Mesendoderm (in vitro differentiated cells): ENCODE data around the gene PNPLA3.

ENCODE experiments used
- DNase-seq: peaks from one replicate; pipeline ENCODE4 v3.0.0; 2013
- H2AK5ac ChIP-seq: 2 replicates; pipeline ENCODE4 v1.6.1; 2013; ENCODE audit warnings: low read length, inconsistent platforms
- H2BK120ac ChIP-seq: 2 replicates; pipeline ENCODE4 v1.6.1; 2013; ENCODE audit warnings: low read depth, mild to moderate bottlenecking, low read length, moderate library complexity, mixed read lengths
- H2BK15ac ChIP-seq: replicated peaks from 2 replicates; pipeline ENCODE4 v1.6.1; 2013; ENCODE audit warnings: low read depth, mild to moderate bottlenecking, moderate library complexity
- H2BK5ac ChIP-seq: 2 replicates; pipeline ENCODE4 v1.6.1; 2013; ENCODE audit warnings: low read length, inconsistent platforms
- H3K18ac ChIP-seq: 2 replicates; pipeline ENCODE4 v1.6.1; 2013; ENCODE audit warnings: mild to moderate bottlenecking, low read length, mixed read lengths
- H3K23ac ChIP-seq: one replicate; pipeline ENCODE4 v1.6.1; 2013; ENCODE audit warnings: low read length
- H3K27ac ChIP-seq: 2 replicates; pipeline ENCODE4 v1.5.1; 2013; ENCODE audit warnings: low read depth, mild to moderate bottlenecking, inconsistent platforms, low read length, moderate library complexity
- H3K27me3 ChIP-seq: 2 replicates; pipeline ENCODE4 v1.6.1; 2013; ENCODE audit warnings: low read length, control low read depth, mild to moderate bottlenecking, inconsistent platforms; ENCODE audit not compliant: insufficient read depth, poor library complexity
- H3K36me3 ChIP-seq: 2 replicates; pipeline ENCODE4 v1.6.1; 2013; ENCODE audit warnings: low read length, inconsistent platforms; ENCODE audit not compliant: control insufficient read depth, insufficient read depth
- H3K4ac ChIP-seq: one replicate; pipeline ENCODE4 v1.6.1; 2013; ENCODE audit warnings: low read depth, mild to moderate bottlenecking, low read length, moderate library complexity
- H3K4me1 ChIP-seq: 2 replicates; pipeline ENCODE4 v1.6.1; 2013; ENCODE audit warnings: low read depth, low read length, inconsistent platforms; ENCODE audit not compliant: control insufficient read depth
- H3K4me2 ChIP-seq: 2 replicates; pipeline ENCODE4 v1.6.1; 2013; ENCODE audit warnings: low read length
- H3K4me3 ChIP-seq: 2 replicates; pipeline ENCODE4 v1.5.1; 2013; ENCODE audit warnings: mild to moderate bottlenecking, low read length
- H3K56ac ChIP-seq: one replicate; pipeline ENCODE4 v1.6.1; 2013; ENCODE audit warnings: low read length
- H3K79me1 ChIP-seq: 2 replicates; pipeline ENCODE4 v1.6.1; 2013; ENCODE audit warnings: low read length, inconsistent platforms
- H3K79me2 ChIP-seq: 2 replicates; pipeline ENCODE4 v1.6.1; 2013; ENCODE audit warnings: mild to moderate bottlenecking, low read length; ENCODE audit not compliant: control insufficient read depth, insufficient read depth
- H3K9ac ChIP-seq: 2 replicates; pipeline ENCODE4 v1.6.1; 2013; ENCODE audit warnings: low read length, inconsistent platforms
- H4K5ac ChIP-seq: one replicate; pipeline ENCODE4 v1.6.1; 2013; ENCODE audit warnings: low read length
- H4K8ac ChIP-seq: one replicate; pipeline ENCODE4 v1.6.1; 2013; ENCODE audit warnings: low read depth, mild to moderate bottlenecking, control low read depth, low read length, moderate library complexity
- WGBS: extraction: QIAGEN DNeasy Blood & Tissue Kit; methylation state at CpG from one replicate; pipeline ENCODE4 v1.1.7; 2013; ENCODE audit warnings: low lambda C conversion rate, missing lambda C conversion rate; ENCODE audit not compliant: insufficient coverage; ENCODE audit errors: extremely low coverage; 5-methylcytosine and 5-hydroxymethylcytosine counted together

Gene PNPLA3

GRCh38 chr22:43978558-43978957, 55.0 kb downstream of the PNPLA3 start:
- peaks cover 7% of the 10 kb centered on the region for H3K36me3 ChIP-seq

DNA sequence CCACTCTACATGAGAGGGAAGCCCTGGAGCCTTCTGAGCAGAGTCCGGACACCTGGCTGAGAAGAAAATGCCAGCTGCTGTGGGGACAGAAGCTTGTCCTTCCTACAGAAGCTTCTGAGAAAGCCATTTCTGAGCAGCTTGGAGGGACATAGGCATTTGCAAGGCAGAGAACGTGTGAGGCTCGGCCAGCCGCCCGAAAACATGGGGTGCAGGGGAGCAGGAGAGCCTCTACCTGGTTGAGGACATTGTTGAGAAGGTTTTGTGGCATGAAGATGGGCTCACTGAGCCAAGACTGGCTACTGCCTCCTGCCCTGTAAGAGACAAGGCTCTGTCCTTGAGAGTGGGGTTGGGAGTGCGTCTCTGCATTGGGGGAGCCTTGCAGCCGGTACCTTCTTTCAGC, 57.0 kb downstream of the PNPLA3 start:
- no peak overlapping the region for H3K4me2 ChIP-seq
- no peak overlapping the region for H3K18ac ChIP-seq
- H3K79me1 ChIP-seq = no peaks in the 10 kb centered on the region
- no peak overlapping the region for H2AK5ac ChIP-seq
- no peak overlapping the region for H3K4ac ChIP-seq
- no peak for DNase-seq
- H2BK120ac ChIP-seq = no peak overlapping the region
- no peak overlapping the region for H3K9ac ChIP-seq
- H3K56ac ChIP-seq = no peak overlapping the region
- H2BK15ac ChIP-seq = no peak overlapping the region
- no peaks in the 10 kb centered on the region for H3K79me2 ChIP-seq
- WGBS = no CpG with 5 or more reads among the region's 7 CpGs
- no peak overlapping the region for H3K23ac ChIP-seq
- H3K27me3 ChIP-seq = no peaks in the 10 kb centered on the region
- H3K36me3 ChIP-seq = peaks cover 11% of the 10 kb centered on the region
- H3K4me3 ChIP-seq = no peak overlapping the region
- no peak overlapping the region for H3K27ac ChIP-seq
- H2BK5ac ChIP-seq = no peak overlapping the region
- H4K8ac ChIP-seq = no peak overlapping the region
- H4K5ac ChIP-seq = no peak overlapping the region
- no peaks in the 10 kb centered on the region for H3K4me1 ChIP-seq

More at GRCh38 chr22:43978558-43978957, 55.0 kb downstream of the PNPLA3 start:
- Histone ChIP-seq H3K9ac (no peak overlapping the region), H3K4me2 (no peak overlapping the region), H3K56ac (no peak overlapping the region), H3K4ac (no peak overlapping the region), H2BK15ac (no peak overlapping the region), H3K23ac (no peak overlapping the region), H3K4me1 (no peaks in the 10 kb centered on the region), H3K79me1 (no peaks in the 10 kb centered on the region), H3K27me3 (no peaks in the 10 kb centered on the region), H3K79me2 (no peaks in the 10 kb centered on the region), H2AK5ac (no peak overlapping the region), H3K27ac (no peak overlapping the region), H4K5ac (no peak overlapping the region), H2BK120ac (no peak overlapping the region), H2BK5ac (no peak overlapping the region), H4K8ac (no peak overlapping the region), H3K18ac (no peak overlapping the region), H3K4me3 (no peak overlapping the region)
- no CpG with 5 or more reads among the region's 4 CpGs for WGBS
- no peak for DNase-seq

DNA sequence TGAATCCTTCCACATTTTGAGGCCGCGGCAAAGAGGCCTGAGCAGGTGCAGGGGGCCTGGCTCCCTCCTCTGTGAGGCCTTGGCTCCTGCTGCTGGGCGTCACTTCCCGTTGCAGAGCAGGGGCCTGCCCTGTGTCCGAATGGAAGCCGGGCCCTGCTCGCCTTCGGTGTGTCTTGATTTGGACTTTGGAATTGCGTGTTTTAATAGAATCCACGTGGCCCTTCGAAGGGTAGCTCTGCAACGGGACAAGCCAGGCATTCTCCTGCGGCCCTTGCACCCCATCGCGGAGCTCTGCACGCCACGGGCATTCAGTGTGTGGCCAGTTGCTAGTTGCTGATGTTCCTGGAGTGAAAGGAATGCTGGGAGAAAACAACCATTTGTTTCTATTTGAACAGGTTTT, 57.4 kb downstream of the PNPLA3 start:
- H3K79me1 ChIP-seq = no peaks in the 10 kb centered on the region
- peaks cover 11% of the 10 kb centered on the region for H3K36me3 ChIP-seq
- no peak overlapping the region for H2BK5ac ChIP-seq
- H3K4ac ChIP-seq = no peak overlapping the region
- H4K8ac ChIP-seq = no peak overlapping the region
- no peak overlapping the region for H3K23ac ChIP-seq
- no peak for DNase-seq
- no peak overlapping the region for H3K9ac ChIP-seq
- no peak overlapping the region for H2AK5ac ChIP-seq
- no peaks in the 10 kb centered on the region for H3K27me3 ChIP-seq
- no peak overlapping the region for H3K27ac ChIP-seq
- H3K4me3 ChIP-seq = no peak overlapping the region
- no peaks in the 10 kb centered on the region for H3K4me1 ChIP-seq
- H3K79me2 ChIP-seq = no peaks in the 10 kb centered on the region
- no peak overlapping the region for H2BK120ac ChIP-seq
- no peak overlapping the region for H2BK15ac ChIP-seq
- no peak overlapping the region for H3K56ac ChIP-seq
- no peak overlapping the region for H3K18ac ChIP-seq
- H3K4me2 ChIP-seq = no peak overlapping the region
- WGBS = no CpG with 5 or more reads among the region's 17 CpGs
- H4K5ac ChIP-seq = no peak overlapping the region

DNA sequence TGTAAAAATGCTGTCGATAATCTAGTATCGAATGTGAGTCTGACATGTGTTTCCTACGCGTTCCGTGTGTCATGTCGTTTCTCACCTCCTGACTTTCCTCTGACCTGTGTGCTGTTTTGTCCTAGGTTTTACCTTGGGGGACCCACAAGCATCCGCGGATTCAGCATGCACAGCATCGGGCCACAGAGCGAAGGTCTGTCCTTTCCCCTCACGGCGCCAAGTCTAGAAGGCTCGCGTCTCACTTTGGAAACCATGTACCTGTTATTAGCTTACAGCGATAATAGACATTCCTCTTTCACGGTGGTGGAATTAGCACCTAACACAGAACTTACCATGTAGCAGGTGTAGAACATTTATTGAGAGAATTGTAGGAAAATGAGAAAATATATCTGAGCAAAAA, 60.2 kb downstream of the PNPLA3 start:
- no peak overlapping the region for H4K8ac ChIP-seq
- H3K56ac ChIP-seq = no peak overlapping the region
- H4K5ac ChIP-seq = no peak overlapping the region
- H3K4me3 ChIP-seq = no peak overlapping the region
- H3K18ac ChIP-seq = no peak overlapping the region
- H3K79me1 ChIP-seq = no peaks in the 10 kb centered on the region
- no peak overlapping the region for H3K27ac ChIP-seq
- no peak overlapping the region for H3K4me2 ChIP-seq
- H2BK120ac ChIP-seq = no peak overlapping the region
- H3K9ac ChIP-seq = no peak overlapping the region
- no peak overlapping the region for H3K4ac ChIP-seq
- no peak overlapping the region for H2AK5ac ChIP-seq
- H3K79me2 ChIP-seq = no peaks in the 10 kb centered on the region
- H3K23ac ChIP-seq = no peak overlapping the region
- no peak overlapping the region for H2BK15ac ChIP-seq
- no CpG with 5 or more reads among the region's 16 CpGs for WGBS
- H3K27me3 ChIP-seq = no peaks in the 10 kb centered on the region
- H2BK5ac ChIP-seq = no peak overlapping the region
- H3K36me3 ChIP-seq = peaks cover 8% of the 10 kb centered on the region
- no peaks in the 10 kb centered on the region for H3K4me1 ChIP-seq
- DNase-seq = no peak

DNA sequence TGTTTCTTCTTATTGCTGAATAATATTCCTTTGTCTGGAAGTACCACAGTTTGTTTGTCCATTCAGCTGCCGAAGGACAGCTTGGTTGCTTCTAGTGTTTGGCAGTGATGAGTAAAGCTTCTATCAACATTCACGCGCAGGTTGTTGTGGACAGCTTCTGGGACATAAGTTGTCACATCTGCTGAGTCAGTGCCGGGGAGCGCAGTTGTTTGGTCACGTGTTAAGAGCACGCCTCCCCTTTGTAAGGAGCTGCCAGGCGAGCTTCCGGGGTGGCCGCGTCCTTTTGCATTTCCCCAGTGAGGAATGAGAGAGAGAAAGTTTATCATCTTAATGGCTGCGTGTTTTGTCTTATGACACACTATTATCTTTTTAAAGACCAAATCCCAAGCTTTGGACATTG, 61.9 kb downstream of the PNPLA3 start:
- peaks cover 8% of the 10 kb centered on the region for H3K36me3 ChIP-seq
- DNase-seq = no peak

DNA sequence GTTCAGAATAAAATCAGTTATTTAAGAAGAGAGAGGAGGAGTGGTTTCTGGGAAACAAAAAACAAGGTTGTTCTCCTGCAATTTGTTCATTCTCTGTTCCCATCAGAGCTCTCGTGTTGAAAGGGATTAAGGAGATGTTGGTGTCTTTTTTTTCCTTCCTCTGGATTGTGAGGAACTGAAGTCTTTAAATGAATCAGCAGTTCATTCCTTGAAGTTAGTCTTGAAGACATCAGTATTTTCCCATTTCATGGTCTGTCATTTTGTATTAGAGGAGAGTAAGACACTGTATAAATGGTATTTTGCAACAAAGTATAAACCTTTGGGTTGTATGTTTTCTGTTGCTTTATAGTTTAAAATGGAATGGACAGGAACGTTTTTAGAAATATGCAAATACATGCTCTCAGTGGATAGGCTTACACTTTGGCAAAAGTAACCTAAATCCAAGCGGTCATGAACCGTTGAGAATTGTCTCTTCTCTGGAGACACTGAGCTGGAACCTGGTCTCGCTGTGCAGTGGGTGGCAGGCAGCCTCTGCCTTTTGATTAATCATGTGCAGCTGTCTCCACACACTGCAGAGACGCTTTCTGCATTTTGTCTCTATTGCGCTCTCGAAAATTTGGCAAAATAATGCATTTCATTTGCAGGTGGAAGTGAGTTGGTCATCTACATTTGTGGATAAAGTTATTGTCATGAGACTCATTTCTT, 64.7 kb downstream of the PNPLA3 start:
- Histone ChIP-seq H3K4me2 (no peak overlapping the region), H3K79me2 (no peaks in the 10 kb centered on the region), H4K8ac (no peak overlapping the region), H4K5ac (no peak overlapping the region), H3K9ac (no peak overlapping the region), H3K27ac (no peak overlapping the region), H3K23ac (no peak overlapping the region), H2BK5ac (no peak overlapping the region), H3K4ac (no peak overlapping the region), H3K4me1 (no peaks in the 10 kb centered on the region), H3K27me3 (no peaks in the 10 kb centered on the region), H3K36me3 (peaks cover 7% of the 10 kb centered on the region), H3K79me1 (no peaks in the 10 kb centered on the region), H3K4me3 (no peak overlapping the region), H2BK15ac (no peak overlapping the region), H2AK5ac (no peak overlapping the region), H3K18ac (no peak overlapping the region), H3K56ac (no peak overlapping the region), H2BK120ac (no peak overlapping the region)
- WGBS = no CpG with 5 or more reads among the region's 8 CpGs
- DNase-seq = no peak

More for the DNA sequence above, 61.9 kb downstream of the PNPLA3 start:
- Histone ChIP-seq H3K4me3 (no peak overlapping the region), H2BK120ac (no peak overlapping the region), H3K23ac (no peak overlapping the region), H3K9ac (no peak overlapping the region), H3K27me3 (no peaks in the 10 kb centered on the region), H3K4ac (no peak overlapping the region), H2BK15ac (no peak overlapping the region), H3K56ac (no peak overlapping the region), H3K18ac (no peak overlapping the region), H3K4me1 (no peaks in the 10 kb centered on the region), H3K27ac (no peak overlapping the region), H3K79me1 (no peaks in the 10 kb centered on the region), H2AK5ac (no peak overlapping the region), H4K8ac (no peak overlapping the region), H3K79me2 (no peaks in the 10 kb centered on the region), H4K5ac (no peak overlapping the region), H2BK5ac (no peak overlapping the region), H3K4me2 (no peak overlapping the region)
- no CpG with 5 or more reads among the region's 12 CpGs for WGBS
